Stimulated activated CD4-positive, alpha-beta T cell treated with anti-CD3 and anti-CD28 coated beads, Interleukin-15, amount 100 ng/mL, for 1 hour (primary cell): Measurements from ENCODE around the gene POLR3K.
"Not testable (repeated sequence)": the region's sequence is repeated elsewhere in the genome, so short reads cannot be mapped to it uniquely, and the experiment has no call there.

Experiments used
- DNase-seq, 2 donors: peaks; one replicate each; pipeline ENCODE4 v3.0.0-alpha.2; 2020; ENCODE audit warnings: low read depth in 1 of 2, low spot score in 1 of 2

Gene POLR3K

DNA sequence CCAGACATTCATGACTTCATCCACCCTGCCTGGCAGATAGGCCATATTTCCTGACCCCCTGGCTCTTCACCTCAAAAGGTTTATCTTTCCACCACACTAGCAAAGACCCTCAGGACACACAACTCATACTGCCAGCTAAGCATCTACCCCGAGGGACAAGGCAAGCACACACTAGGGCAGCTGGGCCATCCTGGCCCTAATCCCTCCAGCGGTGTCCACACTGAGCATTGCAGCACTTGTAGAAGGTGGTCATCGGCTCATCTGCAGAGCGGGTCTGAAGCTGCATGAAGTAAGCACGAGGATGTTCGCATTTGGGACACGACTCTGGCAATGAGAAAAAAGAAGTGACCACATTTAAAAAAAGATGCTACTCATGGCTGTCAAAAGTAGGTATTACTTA lies 6.2 kb downstream of the POLR3K start:
- DNase-seq, result no peak

DNA sequence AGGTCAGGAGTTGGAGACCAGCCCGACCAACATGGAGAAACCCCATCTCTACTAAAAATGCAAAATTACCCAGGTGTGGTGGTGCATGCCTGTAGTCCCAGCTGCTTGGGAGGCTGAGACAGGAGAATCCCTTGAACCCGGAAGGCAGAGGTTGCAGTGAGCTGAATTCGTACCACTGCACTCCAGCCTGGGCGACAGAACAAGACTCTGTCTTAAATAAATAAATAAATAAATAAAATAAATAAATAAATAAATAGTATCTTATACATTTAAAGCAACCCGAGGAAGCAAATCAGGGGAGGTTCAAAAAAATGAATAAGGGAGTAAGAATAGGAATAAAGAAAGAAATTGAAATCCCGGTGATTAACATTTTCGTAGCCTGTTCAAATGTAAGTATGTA lies 6.9 kb downstream of the POLR3K start:
- not testable (repeated sequence) for DNase-seq

GRCh38 chr16:45454-45853 lies 8.0 kb downstream of the POLR3K start:
- DNase-seq, result no peak

DNA sequence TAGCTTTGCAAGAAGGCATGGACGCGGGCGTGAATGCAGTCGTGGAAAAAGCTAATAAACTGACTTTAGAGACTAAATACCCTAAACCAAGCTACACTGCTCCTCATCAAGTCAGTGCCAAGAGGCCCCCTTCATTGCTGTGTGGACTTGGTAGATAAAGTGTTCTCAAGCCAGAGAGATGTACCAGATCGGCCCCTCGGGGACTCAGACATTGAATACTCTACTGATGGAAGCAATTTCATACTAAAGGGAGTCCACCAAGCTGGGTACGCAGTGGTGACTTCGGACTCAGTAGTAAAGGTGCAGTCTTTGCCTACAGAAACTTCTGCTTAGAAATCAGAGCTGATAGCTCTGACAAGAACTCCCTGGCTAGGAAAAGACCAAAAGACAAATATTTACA lies 8.8 kb downstream of the POLR3K start:
- no peak for DNase-seq

DNA sequence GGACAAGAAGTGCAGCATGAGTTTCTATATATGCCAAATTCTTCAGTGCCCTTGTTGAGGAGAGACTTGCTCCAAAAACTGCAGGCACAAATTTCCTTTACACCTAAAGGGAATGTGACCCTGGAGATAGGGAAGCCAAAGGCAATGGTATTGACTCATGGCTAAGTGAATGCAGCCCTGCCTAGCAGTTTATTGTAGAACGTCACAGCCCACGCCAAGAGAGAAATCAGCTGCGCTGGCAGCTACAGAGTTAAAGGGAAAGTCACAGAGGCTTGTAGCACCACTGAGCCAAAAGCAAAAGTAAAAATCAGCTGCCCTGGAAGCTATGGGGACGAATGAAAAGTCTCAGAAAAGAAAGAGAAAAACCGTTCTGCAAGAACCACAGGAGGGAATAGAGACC lies 10.1 kb downstream of the POLR3K start:
- no peak for DNase-seq

DNA sequence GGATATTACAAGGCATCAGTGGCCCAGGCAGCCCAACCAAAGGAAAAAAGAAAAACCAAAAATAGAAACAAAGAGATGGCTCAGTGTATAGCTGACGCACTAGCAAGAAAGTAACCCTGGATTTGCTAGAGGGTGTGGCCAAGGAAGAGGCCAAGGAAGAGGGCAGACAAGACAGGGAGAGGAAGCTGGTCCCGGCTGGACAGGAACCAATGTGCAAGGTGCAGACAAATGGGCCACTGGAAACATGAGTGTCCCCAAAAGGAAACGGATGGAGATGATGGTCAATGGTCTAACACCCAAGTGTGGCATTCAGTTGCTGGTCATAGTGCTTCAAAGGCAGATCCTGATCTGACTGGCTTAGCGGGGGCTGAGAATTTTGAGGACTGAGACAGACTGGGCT lies 10.7 kb downstream of the POLR3K start:
- no peak for DNase-seq

DNA sequence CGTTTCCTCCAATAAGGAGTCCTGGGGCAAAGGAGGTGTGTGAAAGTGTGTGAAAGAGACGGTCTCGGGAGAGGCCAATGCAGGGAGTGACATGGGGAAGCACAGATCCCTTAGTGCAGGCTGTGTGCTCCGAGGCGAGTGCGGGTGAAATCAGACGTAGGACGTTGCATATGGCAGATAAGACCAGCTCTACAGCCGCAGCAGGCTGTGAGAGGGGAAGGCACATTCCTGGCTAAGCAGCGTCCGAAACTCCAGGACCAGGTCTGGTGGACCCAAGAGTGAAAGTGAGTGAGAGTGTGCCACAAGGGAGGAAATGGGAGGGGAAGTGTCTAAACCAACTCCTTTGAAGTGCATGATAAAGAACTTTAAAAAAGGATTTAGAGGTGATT lies 11.3 kb downstream of the POLR3K start:
- no peak for DNase-seq

DNA sequence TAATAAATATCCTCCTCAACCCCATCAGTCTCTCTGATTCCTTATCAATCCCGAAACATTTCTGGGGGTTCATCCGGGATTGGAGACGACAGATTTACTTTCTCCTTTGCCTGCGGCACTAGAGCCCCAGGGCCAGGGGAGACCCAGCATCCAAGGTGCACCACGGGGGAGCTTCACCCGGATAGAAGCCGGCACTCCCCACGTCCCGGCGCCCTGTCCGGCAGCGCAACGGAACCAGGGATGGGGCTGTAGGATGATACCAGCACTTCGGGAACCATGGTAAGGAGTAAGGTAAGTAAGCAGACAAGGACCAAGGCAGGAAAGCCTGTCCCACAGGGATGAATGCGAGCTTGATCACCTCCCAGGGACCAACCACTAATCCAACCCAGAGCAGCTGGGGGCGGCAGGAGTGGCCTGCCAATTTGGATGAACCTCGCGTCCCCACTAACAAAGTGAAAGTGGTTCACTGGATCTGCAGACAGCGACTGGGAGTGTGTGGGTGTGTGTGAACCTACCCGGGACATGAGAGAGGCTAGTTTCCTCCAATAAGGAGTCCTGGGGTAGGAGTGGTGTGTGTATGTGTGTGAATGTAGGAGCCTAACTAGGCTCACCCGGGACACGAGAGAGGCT lies 11.9 kb downstream of the POLR3K start:
- no peak for DNase-seq

- peak; percentile 9 to 11 for DNase-seq
These were observed 14.2 kb downstream of the POLR3K start for GRCh38 chr16:38941-39892.

- not testable (repeated sequence) for DNase-seq
These were observed 15.2 kb downstream of the POLR3K start for GRCh38 chr16:38206-38605.

DNA sequence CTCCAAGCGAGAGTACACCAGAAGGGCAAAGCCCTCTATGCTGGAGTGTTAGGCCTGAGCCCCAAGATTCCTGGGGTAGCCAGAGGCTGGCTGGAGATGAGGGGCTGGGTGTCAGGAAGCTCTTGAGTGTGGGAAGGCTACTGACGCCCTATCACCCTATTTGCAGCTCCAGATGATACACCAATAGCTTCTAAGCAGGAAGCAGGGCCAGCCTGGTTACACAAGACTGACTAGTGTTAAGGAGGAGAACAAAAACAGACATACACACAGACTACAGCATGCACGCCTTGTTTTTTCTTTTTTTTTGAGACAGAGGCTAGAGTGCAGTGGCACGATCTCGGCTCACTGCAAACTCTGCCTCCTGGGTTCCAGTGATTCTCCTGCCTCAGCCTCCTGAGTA lies 15.9 kb downstream of the POLR3K start:
- no peak for DNase-seq

- DNase-seq, result no peak
These were observed 16.9 kb downstream of the POLR3K start for GRCh38 chr16:36336-36984.

GRCh38 chr16:35678-36305 lies 17.6 kb downstream of the POLR3K start:
- no peak for DNase-seq

DNA sequence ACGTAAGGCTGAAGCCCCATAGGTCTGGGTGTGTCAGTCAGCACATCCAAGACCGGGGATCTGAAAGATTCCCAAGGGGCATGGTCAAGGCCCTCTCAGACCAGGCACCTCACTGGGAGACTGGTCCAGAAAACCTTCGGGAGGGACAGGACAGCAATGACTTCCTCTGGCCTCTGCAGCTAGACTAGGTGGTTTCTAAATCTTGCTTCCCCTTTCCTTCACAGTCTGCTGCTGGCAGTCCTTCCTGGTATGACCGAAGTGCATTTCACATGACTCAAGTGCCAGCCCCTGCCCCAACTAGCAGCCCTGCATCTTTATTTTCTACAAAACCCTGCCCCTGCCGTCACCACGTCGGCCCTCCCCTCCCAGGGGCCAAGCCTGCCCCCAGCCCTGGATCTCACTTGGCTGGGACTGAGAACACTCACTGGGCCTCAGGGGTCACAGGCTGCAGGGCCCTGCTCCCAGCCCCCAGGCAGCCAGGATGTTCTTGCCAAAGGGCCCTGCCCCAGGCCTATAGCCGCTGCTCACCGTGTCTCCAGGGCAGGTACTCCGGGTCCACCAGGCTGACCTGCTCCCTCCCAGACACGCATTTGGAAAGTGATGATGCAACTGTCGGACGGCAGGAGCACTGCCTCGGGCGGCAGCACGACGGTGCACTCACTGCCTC lies 18.3 kb downstream of the POLR3K start:
- no peak for DNase-seq

GRCh38 chr16:34648-34987 lies 18.8 kb downstream of the POLR3K start:
- DNase-seq, result no peak

GRCh38 chr16:33877-34647 lies 19.3 kb downstream of the POLR3K start:
- DNase-seq, result no peak

GRCh38 chr16:33154-33876 lies 20.1 kb downstream of the POLR3K start:
- DNase-seq, result not testable (repeated sequence)

- DNase-seq, result not testable (repeated sequence)
These were observed 22.8 kb downstream of the POLR3K start for GRCh38 chr16:30627-31026.

DNA sequence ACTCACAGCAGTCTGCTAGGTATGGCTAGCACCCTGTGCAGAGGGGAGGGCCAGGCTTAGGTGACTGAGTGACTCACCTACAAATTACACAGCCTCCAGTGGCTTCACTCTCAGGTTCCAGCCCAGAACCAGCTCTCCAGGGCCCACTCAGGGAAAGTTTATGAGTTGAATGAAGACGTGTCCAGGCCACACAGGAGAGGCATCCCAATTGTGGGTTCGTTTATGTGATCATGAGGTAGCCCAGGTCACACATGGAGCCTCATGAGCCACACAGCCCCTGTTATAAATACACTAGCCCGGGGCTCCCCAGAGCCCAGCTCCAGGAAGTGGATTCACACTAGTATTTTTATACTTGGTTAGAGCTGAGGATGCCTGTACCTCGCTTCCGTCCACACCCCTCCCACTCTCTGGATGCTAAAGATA lies 27.5 kb downstream of the POLR3K start:
- not testable (repeated sequence) for DNase-seq

DNA sequence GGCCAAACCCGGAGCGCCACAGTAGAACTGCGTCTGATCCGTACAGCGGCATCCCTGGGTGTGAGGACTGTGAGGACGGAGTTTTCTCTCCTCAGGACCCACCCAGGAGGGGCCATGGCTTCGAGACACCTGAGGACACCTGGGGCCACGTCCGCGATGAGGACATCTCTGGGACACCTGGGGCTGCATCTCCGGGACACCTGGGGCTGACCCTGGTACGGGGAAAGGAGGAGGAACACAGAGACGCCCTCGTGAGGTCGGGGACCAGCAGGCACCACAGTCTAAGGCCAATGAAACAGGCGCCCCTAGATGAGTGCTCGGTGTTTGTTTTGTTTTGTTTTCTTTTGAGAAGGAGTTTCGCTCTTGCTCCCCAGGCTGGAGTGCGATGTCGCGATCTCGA lies 29.3 kb downstream of the POLR3K start:
- not testable (repeated sequence) for DNase-seq
